HUES48 (cell line): ENCODE results near the gene AKT3.
"Not testable (repeated sequence)": the region's sequence is repeated elsewhere in the genome, so short reads cannot be mapped to it uniquely, and the experiment has no call there.

ENCODE experiments used
- H3K27ac ChIP-seq: one replicate; pipeline ENCODE4 v1.7.0; 2013; ENCODE audit warnings: low read depth, low read length, inconsistent platforms
- H3K27me3 ChIP-seq: 2 replicates; pipeline ENCODE4 v1.6.1; 2013; ENCODE audit warnings: mild to moderate bottlenecking, low read length; ENCODE audit not compliant: control insufficient read depth, insufficient read depth
- H3K36me3 ChIP-seq: 2 replicates; pipeline ENCODE4 v1.6.1; 2013; ENCODE audit warnings: low read length; ENCODE audit not compliant: control insufficient read depth, insufficient read depth
- H3K4me1 ChIP-seq: 2 replicates; pipeline ENCODE4 v1.6.1; 2013; ENCODE audit warnings: mild to moderate bottlenecking, low read length; ENCODE audit not compliant: control insufficient read depth, insufficient read depth
- H3K4me3 ChIP-seq: 2 replicates; pipeline ENCODE4 v1.5.1; 2013; ENCODE audit warnings: mild to moderate bottlenecking, low read depth, low read length
- H3K9ac ChIP-seq: 2 replicates; pipeline ENCODE4 v1.6.1; 2013; ENCODE audit warnings: mild to moderate bottlenecking, low read depth, low read length, moderate library complexity
- H3K9me3 ChIP-seq: 2 replicates; pipeline ENCODE4 v1.6.1; 2013; ENCODE audit warnings: low read length; ENCODE audit not compliant: control insufficient read depth, insufficient read depth

AKT3 gene

GRCh38 chr1:243850202-243850451 is at the start of gene AKT3:
Gene AKT3, minus strand, starts transcription at chr1:243850243. Its CDS starts 7,073 bp downstream, at chr1:243843170.
- Histone ChIP-seq H3K4me1 (peaks cover 23% of the 10 kb centered on the region), H3K9ac (peak within 1 kb of the TSS; percentile 92), H3K4me3 (peak within 1 kb of the TSS; percentile 80), H3K36me3 (no peaks in the 10 kb centered on the region), H3K27me3 (peaks cover 7% of the 10 kb centered on the region; the same call in 1 of the 2 replicates), H3K27ac (peak within 1 kb of the TSS; percentile 99), H3K9me3 (no peaks in the 10 kb centered on the region)

DNA sequence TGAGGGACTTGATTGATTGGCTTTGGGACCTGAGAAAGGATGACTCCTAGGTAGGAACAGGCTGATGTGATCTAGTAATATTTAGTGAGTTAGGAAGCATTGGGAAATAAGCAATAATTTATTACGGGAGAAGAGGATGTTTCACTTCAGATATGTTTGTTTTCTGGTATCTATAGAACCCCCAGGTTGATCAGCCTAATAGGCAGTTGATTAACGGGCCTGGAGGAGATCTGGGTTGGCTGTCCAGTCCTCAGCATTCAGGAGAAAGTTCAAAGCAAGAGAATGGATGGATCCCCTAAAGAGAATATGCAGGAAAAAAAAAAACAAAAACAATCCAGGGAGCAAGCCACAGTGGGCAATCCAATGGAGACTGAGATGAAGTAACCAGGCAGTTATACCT is 48.2 kb upstream of the AKT3 start:
- H3K36me3 ChIP-seq, result no peaks in the 10 kb centered on the region
- no peaks in the 10 kb centered on the region; the same call in 1 of the 2 replicates for H3K27me3 ChIP-seq
- H3K4me1 ChIP-seq, result no peaks in the 10 kb centered on the region
- H3K4me3 ChIP-seq, result no peak overlapping the region
- no peaks in the 10 kb centered on the region for H3K9me3 ChIP-seq
- no peak overlapping the region for H3K9ac ChIP-seq
- H3K27ac ChIP-seq, result no peak overlapping the region

GRCh38 chr1:243896313-243896712 is 46.3 kb upstream of the AKT3 start:
- no peak overlapping the region for H3K4me3 ChIP-seq
- H3K9me3 ChIP-seq, result no peaks in the 10 kb centered on the region
- H3K27me3 ChIP-seq, result no peaks in the 10 kb centered on the region; the same call in 1 of the 2 replicates
- H3K9ac ChIP-seq, result no peak overlapping the region
- H3K4me1 ChIP-seq, result no peaks in the 10 kb centered on the region
- H3K27ac ChIP-seq, result no peak overlapping the region
- no peaks in the 10 kb centered on the region for H3K36me3 ChIP-seq

- Histone ChIP-seq H3K27ac (no peak overlapping the region), H3K4me3 (no peak overlapping the region), H3K27me3 (no peaks in the 10 kb centered on the region), H3K9ac (no peak overlapping the region), H3K4me1 (no peaks in the 10 kb centered on the region), H3K36me3 (no peaks in the 10 kb centered on the region), H3K9me3 (no peaks in the 10 kb centered on the region)
These were observed 42.4 kb upstream of the AKT3 start for GRCh38 chr1:243892456-243892855.

GRCh38 chr1:243890576-243890975 is 40.5 kb upstream of the AKT3 start:
- no peak overlapping the region for H3K27ac ChIP-seq
- no peaks in the 10 kb centered on the region for H3K4me1 ChIP-seq
- no peaks in the 10 kb centered on the region for H3K27me3 ChIP-seq
- no peaks in the 10 kb centered on the region for H3K9me3 ChIP-seq
- no peak overlapping the region for H3K4me3 ChIP-seq
- no peak overlapping the region for H3K9ac ChIP-seq
- H3K36me3 ChIP-seq, result no peaks in the 10 kb centered on the region

GRCh38 chr1:243885806-243886205 is 35.8 kb upstream of the AKT3 start:
- H3K9ac ChIP-seq, result no peak overlapping the region
- no peaks in the 10 kb centered on the region for H3K9me3 ChIP-seq
- H3K27me3 ChIP-seq, result no peaks in the 10 kb centered on the region
- no peak overlapping the region for H3K27ac ChIP-seq
- no peak overlapping the region for H3K4me3 ChIP-seq
- no peaks in the 10 kb centered on the region for H3K4me1 ChIP-seq
- H3K36me3 ChIP-seq, result no peaks in the 10 kb centered on the region

DNA sequence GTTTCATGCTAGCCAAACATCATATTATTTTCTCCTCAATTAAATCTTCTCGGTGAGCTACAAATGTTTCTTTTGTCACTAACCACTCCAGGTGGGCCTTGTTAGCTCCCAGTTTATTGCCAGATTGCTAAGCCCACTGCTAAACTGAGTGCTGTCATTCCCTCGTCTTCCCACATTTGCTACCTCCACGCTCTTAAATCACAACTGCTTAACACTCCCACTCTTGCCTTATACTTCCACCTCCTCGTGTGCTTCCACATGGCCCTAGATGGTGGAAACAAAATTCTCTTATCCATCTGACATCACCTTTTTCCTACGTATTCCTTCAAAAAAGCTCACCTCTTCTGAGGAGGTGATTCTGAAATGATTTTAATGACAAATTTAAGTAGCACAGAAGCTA is 34.6 kb upstream of the AKT3 start:
- no peaks in the 10 kb centered on the region for H3K9me3 ChIP-seq
- no peak overlapping the region for H3K27ac ChIP-seq
- no peak overlapping the region for H3K9ac ChIP-seq
- no peaks in the 10 kb centered on the region for H3K36me3 ChIP-seq
- H3K4me3 ChIP-seq, result no peak overlapping the region
- H3K4me1 ChIP-seq, result no peaks in the 10 kb centered on the region
- no peaks in the 10 kb centered on the region for H3K27me3 ChIP-seq

DNA sequence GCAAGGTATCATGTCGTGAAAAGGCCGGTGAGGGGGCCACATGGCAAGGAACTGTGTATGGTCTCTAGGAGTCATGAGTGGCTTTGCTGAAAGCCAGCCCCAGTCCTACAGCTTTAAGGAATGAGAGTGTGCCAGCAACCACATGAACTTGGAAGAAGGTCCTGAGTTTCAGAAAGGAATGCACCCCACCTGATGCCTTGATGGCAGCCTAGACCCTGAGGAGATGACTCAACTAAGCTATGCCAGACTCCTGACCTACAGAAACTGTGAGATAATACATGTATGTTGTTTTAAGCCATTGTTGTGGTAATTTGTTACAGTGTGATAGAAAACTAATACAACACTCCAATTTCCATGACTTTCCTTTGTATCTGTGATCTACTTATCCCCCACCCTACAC is 33.5 kb upstream of the AKT3 start:
- no peaks in the 10 kb centered on the region for H3K4me1 ChIP-seq
- H3K4me3 ChIP-seq, result no peak overlapping the region
- H3K36me3 ChIP-seq, result no peaks in the 10 kb centered on the region
- no peaks in the 10 kb centered on the region for H3K9me3 ChIP-seq
- no peaks in the 10 kb centered on the region for H3K27me3 ChIP-seq
- H3K27ac ChIP-seq, result no peak overlapping the region
- H3K9ac ChIP-seq, result no peak overlapping the region

GRCh38 chr1:243882276-243882675 is 32.2 kb upstream of the AKT3 start:
- H3K4me3 ChIP-seq, result no peak overlapping the region
- H3K9ac ChIP-seq, result no peak overlapping the region

DNA sequence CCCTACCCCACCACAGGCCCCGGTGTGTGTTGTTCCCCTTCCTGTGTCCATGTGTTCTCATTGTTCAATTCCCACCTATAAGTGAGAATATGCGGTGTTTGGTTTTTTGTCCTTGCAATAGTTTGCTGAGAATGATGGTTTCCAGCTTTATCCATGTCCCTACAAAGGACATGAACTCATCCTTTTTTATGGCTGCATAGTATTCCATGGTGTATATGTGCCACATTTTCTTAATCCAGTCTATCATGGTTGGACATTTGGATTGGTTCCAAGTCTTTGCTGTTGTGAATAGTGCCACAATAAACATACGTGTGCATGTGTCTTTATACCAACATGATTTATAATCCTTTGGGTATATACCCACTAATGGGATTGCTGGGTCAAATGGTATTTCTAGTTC is 27.0 kb upstream of the AKT3 start:
- H3K4me3 ChIP-seq, H3K36me3 ChIP-seq, H3K9me3 ChIP-seq, H3K27ac ChIP-seq, H3K4me1 ChIP-seq, H3K27me3 ChIP-seq, H3K9ac ChIP-seq: not testable (repeated sequence)

More at GRCh38 chr1:243882276-243882675, 32.2 kb upstream of the AKT3 start:
- Histone ChIP-seq H3K27me3 (no peaks in the 10 kb centered on the region), H3K9me3 (no peaks in the 10 kb centered on the region), H3K36me3 (no peaks in the 10 kb centered on the region), H3K4me1 (no peaks in the 10 kb centered on the region), H3K27ac (no peak overlapping the region)

GRCh38 chr1:243855616-243856318 is 5.7 kb upstream of the AKT3 start:
- Histone ChIP-seq H3K4me1 (peaks cover 16% of the 10 kb centered on the region), H3K27me3 (peaks cover 7% of the 10 kb centered on the region; the same call in 1 of the 2 replicates), H3K4me3 (no peak overlapping the region), H3K27ac (peak overlapping the region; percentile 32), H3K9ac (no peak overlapping the region), H3K36me3 (no peaks in the 10 kb centered on the region), H3K9me3 (no peaks in the 10 kb centered on the region)
